Activated CD8-positive, alpha-beta T cell treated with anti-CD3 and anti-CD28 coated beads, Interleukin-2, amount 10 ng/mL, durations not matched to agents 7 days and 5 days (primary cell): ENCODE measurements around the gene ZNRF1. TPM values are rescaled to one million over a fixed set of nuclear protein-coding genes. Genes with fewer than 3 reads are reported as not detected.

Experiments
- ATAC-seq: fragments of 150-1000 bp; cut with Tn5 transposase; one replicate; pipeline ENCODE4 v1.10.0; 2021; ENCODE audit warnings: moderate library complexity
- CTCF ChIA-PET: fragments of 350-600 bp; sonication (Branson Sonifier 250); formaldehyde crosslinking; loops from one replicate; lab custom pipeline; 2021; ENCODE audit warnings: antibody characterized with exemption; lab: Charles Lee
- POLR2A ChIA-PET: fragments of 350-600 bp; sonication (Branson Sonifier 250); formaldehyde crosslinking; loops from one replicate; lab custom pipeline; 2021; ENCODE audit warnings: antibody characterized with exemption; lab: Charles Lee
- DNase-seq: peaks from one replicate; pipeline ENCODE4 v3.0.0-alpha.2; 2020
- H3K27ac Mint-ChIP-seq: one replicate; pipeline ENCODE4 v1.8.0; 2021; ENCODE audit warnings: mild to moderate bottlenecking, mixed read lengths
- H3K27me3 Mint-ChIP-seq: one replicate; pipeline ENCODE4 v1.8.0; 2021; ENCODE audit warnings: low read depth, mixed read lengths
- H3K36me3 Mint-ChIP-seq: one replicate; pipeline ENCODE4 v1.8.0; 2021; ENCODE audit warnings: low read depth, mixed read lengths
- H3K4me1 Mint-ChIP-seq: one replicate; pipeline ENCODE4 v1.8.0; 2021; ENCODE audit warnings: low read depth, mixed read lengths
- H3K4me3 Mint-ChIP-seq: one replicate; pipeline ENCODE4 v1.8.0; 2021; ENCODE audit warnings: mild to moderate bottlenecking, mixed read lengths
- H3K9me3 Mint-ChIP-seq: one replicate; pipeline ENCODE4 v1.8.0; 2022; ENCODE audit warnings: mixed read lengths; ENCODE audit not compliant: insufficient read depth
- total RNA-seq, 2 experiments: library from RNA; stranded (reverse); gene quantifications; one replicate each; pipeline ENCODE4 v1.2.3, GENCODE V29; 2021

The ZNRF1 gene
- total RNA-seq, 2 experiments from 2014 or later = 8.5 to 11.1 TPM

DNA sequence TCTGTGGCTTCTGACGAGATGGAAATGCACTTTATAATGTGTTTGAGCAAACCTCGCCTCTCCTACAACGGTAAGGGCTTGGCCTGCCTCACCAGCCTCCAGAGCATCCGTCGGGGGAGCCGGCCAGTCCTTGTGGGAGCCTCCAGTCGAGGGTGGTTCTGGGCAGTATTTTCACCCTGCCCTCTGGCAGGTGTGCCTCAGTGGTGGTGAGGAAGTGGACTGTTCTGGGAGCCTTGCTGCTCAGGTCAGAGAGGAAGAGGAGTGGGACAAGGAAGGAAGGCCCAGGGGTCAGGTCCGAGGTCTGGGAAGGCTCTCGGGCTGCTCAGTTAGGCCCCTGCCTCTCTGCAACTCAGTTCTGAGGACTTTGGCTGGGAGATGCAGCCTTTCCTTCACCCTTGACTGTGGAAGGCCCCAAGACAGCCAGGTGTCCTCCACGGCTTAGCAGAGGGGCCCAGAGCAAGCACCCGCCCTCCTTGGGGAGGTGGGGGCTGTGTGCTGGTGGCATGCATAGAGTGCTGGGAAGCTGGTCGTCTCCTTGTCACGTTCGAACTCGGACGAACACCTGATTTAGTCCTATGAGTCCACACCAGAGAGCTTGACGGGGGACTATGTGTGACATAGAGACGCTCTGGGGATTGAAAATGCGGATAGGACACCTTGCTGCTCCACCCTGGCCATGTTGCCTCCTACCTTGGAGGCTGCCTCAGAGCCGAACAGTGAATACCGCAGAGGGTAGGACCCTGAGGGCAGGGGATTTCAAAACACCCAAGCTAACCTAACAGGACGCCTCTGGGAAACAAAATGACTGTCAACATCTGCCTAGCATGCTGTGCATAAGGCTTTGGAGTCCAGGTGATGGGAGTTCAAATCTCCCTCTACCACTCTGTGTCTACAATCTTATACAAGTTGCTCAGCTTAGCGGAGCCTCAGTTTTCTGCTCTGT, 95.0 kb downstream of the ZNRF1 start:
- Mint-ChIP-seq H3K4me3 (no peak overlapping the region), H3K4me1 (peaks cover 29% of the 10 kb centered on the region), H3K27me3 (no peaks in the 10 kb centered on the region), H3K27ac (no peak overlapping the region), H3K9me3 (no peaks in the 10 kb centered on the region), H3K36me3 (no peaks in the 10 kb centered on the region)
- DNase-seq (no peak), ATAC-seq (no peak)
- CTCF ChIA-PET = no interaction called here
- POLR2A ChIA-PET = interaction anchor here (0.7 kb wide), 1 partner anchor 32 kb away, joined by 4 read pairs; no protein-coding TSS in a partner anchor

DNA sequence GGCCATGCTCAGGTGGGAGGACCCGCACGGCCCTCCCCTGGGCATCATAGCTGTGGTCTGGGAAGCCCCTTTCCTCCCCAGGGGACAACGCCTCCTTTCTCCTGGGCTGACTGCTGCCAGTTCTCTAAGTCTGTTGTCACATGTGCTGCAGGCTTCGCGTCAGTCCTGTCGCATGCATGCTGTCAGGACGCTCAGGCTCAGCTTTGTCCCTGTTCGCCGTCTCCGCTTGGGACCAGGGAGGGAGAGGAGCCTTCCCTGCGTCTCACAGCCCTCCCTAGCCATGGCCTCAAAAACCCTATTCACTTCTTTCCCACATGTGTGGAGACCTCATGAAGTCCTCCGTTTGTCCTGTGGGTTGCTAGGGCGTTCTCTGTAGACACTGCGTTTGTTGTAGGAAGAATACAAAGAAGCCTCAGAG, 96.4 kb downstream of the ZNRF1 start:
- ATAC-seq (no peak), DNase-seq (no peak)
- POLR2A ChIA-PET = no interaction called here
- CTCF ChIA-PET = no interaction called here
- Mint-ChIP-seq H3K4me3 (no peak overlapping the region), H3K27ac (no peak overlapping the region), H3K27me3 (no peaks in the 10 kb centered on the region), H3K36me3 (no peaks in the 10 kb centered on the region), H3K9me3 (no peaks in the 10 kb centered on the region), H3K4me1 (peaks cover 34% of the 10 kb centered on the region)

DNA sequence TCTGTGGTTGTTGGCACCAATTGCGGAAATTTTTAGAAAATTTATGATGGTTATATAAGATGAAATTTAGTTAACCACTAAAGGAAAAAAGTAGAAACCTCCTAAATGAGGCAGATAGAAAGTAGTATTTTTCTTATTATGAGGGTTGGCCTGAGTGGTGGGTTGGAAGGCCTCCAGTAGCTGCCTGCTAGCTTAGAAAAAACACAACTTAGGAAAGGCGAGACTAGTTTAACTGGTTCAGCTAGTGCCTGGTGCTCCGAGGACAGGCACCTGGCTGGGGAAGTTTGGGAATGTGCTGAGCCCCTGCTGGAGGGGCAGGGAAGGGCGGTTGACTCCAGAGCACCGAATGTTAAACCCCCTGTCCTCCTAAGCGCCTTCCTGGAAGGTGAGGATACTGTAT, 97.8 kb downstream of the ZNRF1 start:
- no peaks in the 10 kb centered on the region for H3K9me3 Mint-ChIP-seq
- H3K36me3 Mint-ChIP-seq = no peaks in the 10 kb centered on the region
- H3K4me1 Mint-ChIP-seq = peaks cover 39% of the 10 kb centered on the region
- DNase-seq (no peak), ATAC-seq (no peak)
- no peak overlapping the region for H3K4me3 Mint-ChIP-seq
- no peaks in the 10 kb centered on the region for H3K27me3 Mint-ChIP-seq
- CTCF ChIA-PET = interaction anchor here (0.7 to 7.3 kb wide), 4 partner anchors 13 to 49 kb away, joined by 3 to 87 read pairs (median 4); no protein-coding TSS in a partner anchor
- H3K27ac Mint-ChIP-seq = no peak overlapping the region
- POLR2A ChIA-PET = no interaction called here

DNA sequence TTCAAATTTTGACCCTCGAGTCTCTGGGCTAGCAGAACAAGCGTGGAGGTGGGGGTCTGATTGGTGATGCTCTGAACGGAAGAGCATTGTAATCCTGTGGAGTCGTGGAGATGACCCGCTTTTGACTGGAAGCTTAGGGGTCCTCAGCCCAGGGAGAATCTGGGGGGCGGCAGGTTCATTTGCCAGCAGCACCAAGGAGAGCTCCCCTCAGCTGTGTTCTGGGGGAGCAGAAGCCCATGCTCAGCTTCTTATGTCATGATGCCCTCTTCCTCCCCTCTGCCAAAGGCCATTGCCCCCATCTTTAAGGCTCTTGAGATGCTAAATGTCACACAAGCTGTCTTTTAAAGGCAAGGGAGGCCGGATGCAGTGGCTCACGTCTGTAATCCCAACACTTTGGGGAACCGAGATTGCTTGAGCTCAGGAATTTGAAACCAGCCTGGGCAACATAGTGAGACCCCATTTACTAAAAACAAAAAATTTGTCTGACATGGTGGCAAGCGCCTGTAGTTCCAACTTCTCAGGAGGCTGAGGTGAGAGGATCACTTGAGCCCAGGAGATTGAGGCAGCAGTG, 98.5 kb downstream of the ZNRF1 start:
- POLR2A ChIA-PET = no interaction called here
- ATAC-seq = no peak
- DNase-seq = no peak
- H3K36me3 Mint-ChIP-seq = no peaks in the 10 kb centered on the region
- peaks cover 41% of the 10 kb centered on the region for H3K4me1 Mint-ChIP-seq
- no peaks in the 10 kb centered on the region for H3K9me3 Mint-ChIP-seq
- CTCF ChIA-PET = interaction anchor here (0.7 to 7.3 kb wide), 9 partner anchors 12 to 368 kb away, joined by 3 to 87 read pairs (median 3); partner anchors contain the start of genes TMEM170A and ZNRF1
- H3K27me3 Mint-ChIP-seq = no peaks in the 10 kb centered on the region
- H3K4me3 Mint-ChIP-seq = no peak overlapping the region
- H3K27ac Mint-ChIP-seq = no peak overlapping the region

DNA sequence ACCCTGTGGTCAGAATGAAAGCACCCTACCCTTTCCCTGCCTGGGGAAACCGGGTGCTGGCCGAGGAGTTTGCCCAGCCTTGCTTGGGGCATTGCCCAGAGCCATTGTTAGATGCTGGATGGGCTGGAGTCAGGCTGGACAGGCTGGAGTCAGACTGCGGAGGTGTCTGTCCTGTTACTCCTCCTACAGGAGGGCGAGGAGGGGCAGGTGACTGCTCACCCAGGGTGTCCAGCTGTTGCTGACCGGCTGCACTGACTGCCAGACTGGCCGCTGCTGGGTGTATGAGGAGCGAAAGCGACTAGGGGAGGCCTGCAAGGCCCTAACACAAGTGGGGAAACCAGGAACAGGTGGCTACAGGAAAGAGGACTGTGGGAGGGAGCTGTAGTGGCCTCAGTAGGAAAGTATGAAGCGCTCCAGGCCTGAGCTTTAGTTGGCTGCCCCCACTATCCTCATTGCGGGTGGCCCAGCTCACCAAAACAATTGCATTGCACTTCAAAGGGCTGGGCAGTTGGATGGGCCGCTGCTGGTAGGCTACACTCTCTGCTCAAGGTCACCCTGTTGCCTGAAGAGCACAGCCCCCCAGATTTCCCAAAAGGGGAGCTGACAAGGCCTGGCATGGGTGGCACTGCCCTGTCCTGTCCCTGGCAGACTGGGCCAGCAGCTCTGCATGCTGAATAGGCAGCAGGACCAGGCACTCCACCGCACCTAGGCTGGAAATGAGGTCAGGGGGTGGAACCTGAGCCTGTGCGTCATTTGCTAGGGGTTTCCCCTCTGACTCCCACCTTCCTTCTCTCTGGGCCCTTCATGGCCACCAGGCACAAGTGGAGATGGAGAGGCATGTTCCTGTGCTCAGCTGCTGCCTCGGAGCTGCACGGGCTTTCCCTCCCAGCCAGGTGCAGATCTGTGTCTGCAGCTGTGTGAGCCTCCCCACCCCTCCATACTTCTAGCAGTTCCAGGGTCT, 99.4 kb downstream of the ZNRF1 start:
- no peaks in the 10 kb centered on the region for H3K36me3 Mint-ChIP-seq
- no peaks in the 10 kb centered on the region for H3K27me3 Mint-ChIP-seq
- peaks cover 41% of the 10 kb centered on the region for H3K4me1 Mint-ChIP-seq
- POLR2A ChIA-PET = interaction anchor here (0.8 to 1.9 kb wide), 4 partner anchors 13 to 26 kb away, joined by 3 to 8 read pairs (median 4); no protein-coding TSS in a partner anchor
- H3K9me3 Mint-ChIP-seq = no peaks in the 10 kb centered on the region
- peak overlapping the region; percentile 27 for H3K4me3 Mint-ChIP-seq
- CTCF ChIA-PET = interaction anchor here (0.8 to 7.3 kb wide), 12 partner anchors 11 to 367 kb away, joined by 3 to 87 read pairs (median 5); partner anchors contain the start of genes TMEM170A and ZNRF1
- ATAC-seq = peak; percentile 81
- DNase-seq = peak; percentile 79
- H3K27ac Mint-ChIP-seq = peak overlapping the region; percentile 91

DNA sequence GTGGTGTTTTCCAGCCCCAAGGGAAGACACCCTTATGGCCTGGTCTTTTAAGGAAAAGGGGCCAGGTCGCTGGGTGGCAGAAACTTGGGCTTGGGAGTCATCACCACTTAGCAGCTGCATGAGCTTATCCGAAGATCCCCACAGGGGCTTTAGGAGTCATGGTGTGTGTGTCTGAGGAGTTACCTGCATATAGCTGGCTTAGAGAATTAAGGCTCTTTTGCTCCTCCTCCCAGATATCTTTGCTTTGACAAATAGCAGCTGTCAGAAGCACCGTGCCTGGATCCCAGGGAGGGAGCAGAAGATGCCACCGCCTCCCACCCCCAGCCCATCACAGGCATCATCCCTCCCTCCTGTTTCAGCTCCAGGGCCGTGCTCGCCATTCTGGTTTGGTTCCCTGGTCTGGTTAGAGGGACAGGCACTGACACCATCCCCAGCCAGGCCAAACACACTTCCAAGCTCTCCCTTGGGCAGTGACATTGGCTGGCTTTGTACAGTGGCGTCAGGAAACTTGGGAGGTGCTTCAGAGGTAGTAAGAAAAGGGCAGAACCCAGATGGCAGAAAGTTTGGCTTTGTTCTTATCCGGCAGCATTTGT, 100.3 kb downstream of the ZNRF1 start:
- no peaks in the 10 kb centered on the region for H3K36me3 Mint-ChIP-seq

DNA sequence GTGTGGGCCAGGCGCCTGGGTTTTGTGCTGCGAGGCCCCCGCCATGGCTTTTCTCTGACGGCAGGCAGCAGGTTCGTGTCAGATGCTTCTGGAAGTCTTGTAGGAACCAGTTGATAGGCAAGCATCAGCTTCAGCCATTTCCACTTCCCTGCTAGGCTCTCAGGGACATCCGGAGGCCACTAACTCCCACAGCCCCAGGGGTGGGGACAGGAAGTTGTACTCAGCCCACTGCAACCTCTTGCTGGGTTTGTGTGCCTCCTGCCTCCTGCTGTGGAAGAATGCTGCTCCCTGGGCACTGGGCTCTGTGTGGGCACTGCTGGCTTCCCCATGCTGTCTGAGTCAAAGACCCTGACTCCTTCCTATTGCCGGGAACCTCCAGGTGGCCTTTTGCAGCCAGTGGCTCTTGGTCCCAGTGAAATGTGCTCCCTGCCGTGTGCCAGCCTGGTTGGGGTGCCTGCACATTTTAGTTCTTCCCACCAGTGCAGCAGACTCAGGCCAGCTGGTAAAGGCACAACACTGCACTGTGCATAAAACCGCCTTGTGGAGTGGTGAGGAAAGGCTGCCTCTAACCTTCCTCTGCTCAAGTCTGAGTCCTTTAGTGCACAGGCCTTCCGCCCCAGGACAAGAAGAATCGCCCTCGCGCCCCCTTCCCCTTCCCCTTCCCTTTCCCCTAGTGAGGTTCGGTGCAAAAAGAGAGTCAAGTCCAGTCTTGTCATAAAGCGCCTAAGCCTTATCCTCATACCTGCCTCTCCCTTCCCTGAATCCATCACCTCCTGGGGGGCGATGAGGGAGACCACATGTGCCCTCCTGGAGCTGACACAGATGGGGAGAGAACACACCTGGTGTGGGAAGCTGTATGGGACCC, 101.1 kb downstream of the ZNRF1 start:
- DNase-seq (peak; percentile 72), ATAC-seq (peak; percentile 71)
- ChIA-PET CTCF (interaction anchor here (0.7 to 7.3 kb wide), 11 partner anchors 9 to 143 kb away, joined by 3 to 87 read pairs (median 6); partner anchors contain the start of genes WDR59 and ZNRF1), POLR2A (interaction anchor here (1.2 to 2.5 kb wide), 5 partner anchors 9 to 28 kb away, joined by 3 to 11 read pairs (median 6); no protein-coding TSS in a partner anchor)
- Mint-ChIP-seq H3K27me3 (no peaks in the 10 kb centered on the region), H3K4me1 (peaks cover 46% of the 10 kb centered on the region), H3K9me3 (no peaks in the 10 kb centered on the region), H3K36me3 (no peaks in the 10 kb centered on the region), H3K4me3 (peak overlapping the region; percentile 45), H3K27ac (peak overlapping the region; percentile 91)

More for the DNA sequence above, 100.3 kb downstream of the ZNRF1 start:
- Mint-ChIP-seq H3K27me3 (no peaks in the 10 kb centered on the region), H3K4me1 (peaks cover 41% of the 10 kb centered on the region), H3K27ac (peak overlapping the region; percentile 91), H3K9me3 (no peaks in the 10 kb centered on the region), H3K4me3 (peak overlapping the region; percentile 45)
- ATAC-seq = no peak
- CTCF ChIA-PET = interaction anchor here (0.7 to 7.3 kb wide), 11 partner anchors 8 to 366 kb away, joined by 3 to 87 read pairs (median 6); partner anchors contain the start of genes TMEM170A, WDR59 and ZNRF1
- POLR2A ChIA-PET = interaction anchor here (1.2 to 2.5 kb wide), 5 partner anchors 10 to 27 kb away, joined by 3 to 11 read pairs (median 6); no protein-coding TSS in a partner anchor
- DNase-seq = no peak

DNA sequence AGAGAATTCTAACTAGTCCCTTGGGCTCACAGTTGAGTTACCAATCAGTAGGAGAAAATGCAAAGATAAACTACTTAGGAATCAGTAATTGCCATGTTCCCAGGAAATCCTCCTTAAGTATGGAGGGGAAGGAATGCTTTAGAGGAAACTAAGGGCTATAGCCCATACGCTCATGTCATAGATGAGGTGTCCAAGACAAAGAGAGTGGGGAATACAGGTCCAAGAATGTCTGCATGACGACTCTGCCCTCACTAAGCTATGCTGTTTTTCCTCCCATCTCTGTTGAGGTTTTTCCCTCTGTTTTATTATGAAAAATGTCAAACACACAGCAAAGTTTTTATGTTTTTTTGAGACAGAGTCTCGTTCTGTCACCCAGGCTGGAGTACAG, 101.8 kb downstream of the ZNRF1 start:
- DNase-seq = no peak
- H3K27me3 Mint-ChIP-seq = no peaks in the 10 kb centered on the region
- H3K36me3 Mint-ChIP-seq = no peaks in the 10 kb centered on the region
- POLR2A ChIA-PET = interaction anchor here (2.5 kb wide), 1 partner anchor 8 kb away, joined by 11 read pairs; no protein-coding TSS in a partner anchor
- ATAC-seq = no peak
- H3K4me1 Mint-ChIP-seq = peaks cover 53% of the 10 kb centered on the region
- no peaks in the 10 kb centered on the region for H3K9me3 Mint-ChIP-seq
- CTCF ChIA-PET = interaction anchor here (0.7 to 7.3 kb wide), 5 partner anchors 9 to 143 kb away, joined by 3 to 87 read pairs (median 11); partner anchors contain the start of gene ZNRF1
- H3K27ac Mint-ChIP-seq = peak overlapping the region; percentile 91
- H3K4me3 Mint-ChIP-seq = no peak overlapping the region

DNA sequence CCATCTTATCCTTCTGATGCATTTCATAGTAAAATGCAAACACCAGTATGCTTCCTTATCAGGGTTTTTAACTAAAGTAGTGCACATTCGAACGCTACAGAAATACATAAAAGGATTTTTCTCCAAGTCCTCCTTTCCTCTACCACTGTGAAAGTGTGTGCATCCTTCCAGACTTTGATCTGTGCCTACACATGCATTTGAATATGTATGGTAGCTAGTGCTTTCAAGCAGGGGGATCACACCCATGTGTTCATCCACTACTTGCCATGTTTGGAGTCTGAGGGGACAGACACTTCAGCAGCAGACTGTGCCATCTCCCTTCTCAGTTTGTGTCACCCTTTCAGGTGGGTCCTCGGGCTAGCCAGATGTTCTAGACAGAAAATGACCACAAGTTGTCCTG, 102.8 kb downstream of the ZNRF1 start:
- Mint-ChIP-seq H3K4me3 (no peak overlapping the region), H3K9me3 (no peaks in the 10 kb centered on the region), H3K27me3 (no peaks in the 10 kb centered on the region), H3K27ac (no peak overlapping the region), H3K4me1 (peaks cover 60% of the 10 kb centered on the region), H3K36me3 (no peaks in the 10 kb centered on the region)
- CTCF ChIA-PET = interaction anchor here (1.2 to 7.3 kb wide), 4 partner anchors 8 to 29 kb away, joined by 3 to 87 read pairs (median 4); no protein-coding TSS in a partner anchor
- POLR2A ChIA-PET = interaction anchor here (1.2 kb wide), 1 partner anchor 26 kb away, joined by 3 read pairs; no protein-coding TSS in a partner anchor
- ATAC-seq (no peak), DNase-seq (no peak)
